Vagina (tissue), 2 donors: ENCODE measurements around the gene NUDT1. TPM values are rescaled to one million over a fixed set of nuclear protein-coding genes. Genes with fewer than 3 reads are reported as not detected.

Source experiments
- DNase-seq, 2 donors: peaks; one replicate each; pipeline ENCODE4 v3.0.0-alpha.2; 2017; ENCODE audit errors: extremely low spot score in 2 of 2
- H3K27ac ChIP-seq: fragments of 200-600 bp; sonication (generic); one replicate; pipeline ENCODE4 v1.5.1; 2019
- H3K27me3 ChIP-seq: fragments of 200-600 bp; sonication (generic); one replicate; pipeline ENCODE4 v1.5.1; 2019
- H3K36me3 ChIP-seq, 2 donors: fragments of 200-600 bp; sonication (generic); one replicate each; pipeline ENCODE4 v1.5.1; 2017 to 2019
- H3K4me1 ChIP-seq: fragments of 200-600 bp; sonication (generic); one replicate; pipeline ENCODE4 v1.5.1; 2019
- H3K4me3 ChIP-seq, 2 donors: fragments of 200-600 bp; sonication (generic); 1 replicate in 1 of 2; 2 replicates in 1 of 2; pipeline ENCODE4 v1.5.1; 2016 to 2019
- H3K9me3 ChIP-seq: fragments of 200-600 bp; sonication (generic); one replicate; pipeline ENCODE4 v1.5.1; 2019
- CTCF ChIP-seq, 3 experiments: fragments of 450-650 bp in 2 of 3; fragments of 200-600 bp in 1 of 3; sonication (generic) in 1 of 3; IDR thresholded peaks; one replicate each; pipeline ENCODE4 v1.5.1; 2017 to 2019; ENCODE audit warnings: antibody characterized with exemption in 3 of 3, mild to moderate bottlenecking in 2 of 3, moderate library complexity in 2 of 3
- POLR2A ChIP-seq, 2 donors: fragments of 450-650 bp; IDR thresholded peaks; one replicate each; pipeline ENCODE4 v1.6.1; 2017; ENCODE audit warnings: antibody characterized with exemption in 2 of 2, mild to moderate bottlenecking in 2 of 2, moderate library complexity in 2 of 2
- POLR2AphosphoS5 ChIP-seq, 2 donors: sonication (generic); formaldehyde crosslinking; IDR thresholded peaks; one replicate each; pipeline ENCODE4 v1.9.0; 2017; ENCODE audit warnings: antibody characterized with exemption in 2 of 2, mild to moderate bottlenecking in 2 of 2, low read depth in 1 of 2; ENCODE audit not compliant: insufficient read depth in 1 of 2
- intact Hi-C: fragments of 100-400 bp; cut with DNase I; formaldehyde crosslinking; loops from one replicate; pipeline ENCODE4 v1.15.1; 2023
- total RNA-seq: library from RNA; depleted of rRNA; stranded (reverse); fragments of >200 nt; gene quantifications from one replicate; pipeline ENCODE4 v1.2.3, GENCODE V29; 2016

NUDT1 gene
- total RNA-seq, 1 donor from 2014 or later, result 19.4 TPM

GRCh38 chr7:2196381-2197378 is 45.3 kb upstream of the NUDT1 start:
- Histone ChIP-seq H3K27me3 (no peaks in the 10 kb centered on the region), H3K27ac (no peak overlapping the region), H3K4me1 (no peaks in the 10 kb centered on the region), H3K4me3 (no peak overlapping the region), H3K9me3 (no peaks in the 10 kb centered on the region), H3K36me3 (peaks cover 0 to 14% of the 10 kb centered on the region in 2 donors)
- TF ChIP-seq POLR2A (IDR thresholded peaks at IDR 0.05) (no peak), CTCF (IDR thresholded peaks at IDR 0.05) (no peak), POLR2AphosphoS5 (IDR thresholded peaks at IDR 0.05; ENCODE audit: insufficient read depth in 1 of 2, low read depth in 1 of 2) (no peak)
- intact Hi-C loops, result no loop called here
- DNase-seq, result no peak

DNA sequence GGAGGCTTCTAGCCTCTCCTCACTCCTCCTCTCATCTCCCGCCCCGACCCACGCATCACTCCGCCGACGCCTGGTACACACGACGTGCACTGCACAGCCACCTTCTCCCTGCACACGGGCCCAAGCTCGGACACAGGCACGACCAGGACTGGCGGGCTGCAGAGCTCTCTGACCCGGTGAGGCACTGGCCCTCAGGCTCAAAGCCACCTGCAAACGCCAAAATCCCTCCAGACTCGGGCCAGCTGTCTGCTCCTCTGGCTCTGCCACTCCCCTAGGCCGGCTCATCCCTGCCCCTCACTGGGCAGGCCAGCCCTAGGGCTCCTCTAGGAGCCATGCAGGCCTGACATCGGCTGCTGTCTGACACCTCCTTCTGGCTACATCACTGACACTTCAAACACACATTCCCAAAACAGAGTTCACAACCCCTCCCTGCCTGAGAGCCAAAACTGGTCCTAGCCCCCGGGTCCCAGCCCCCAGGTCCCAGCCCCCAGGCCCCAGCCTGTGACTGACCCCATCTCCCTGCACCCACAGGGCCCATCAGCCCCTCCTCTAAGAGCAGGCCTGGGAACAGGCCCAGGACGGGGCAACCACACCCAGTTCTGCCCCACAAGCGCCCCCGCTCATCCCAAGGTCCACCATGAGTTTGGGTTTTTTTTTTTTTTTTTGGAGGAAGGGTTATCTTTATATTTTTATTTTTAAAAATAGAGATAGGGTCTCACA is 44.4 kb upstream of the NUDT1 start:
- H3K27me3 ChIP-seq, result no peaks in the 10 kb centered on the region
- H3K4me3 ChIP-seq, result no peak overlapping the region
- no peaks in the 10 kb centered on the region for H3K9me3 ChIP-seq
- H3K27ac ChIP-seq, result no peak overlapping the region
- H3K36me3 ChIP-seq, result peaks cover 0 to 14% of the 10 kb centered on the region in 2 donors
- no peak for DNase-seq
- no peaks in the 10 kb centered on the region for H3K4me1 ChIP-seq
- intact Hi-C loops, result no loop called here
- no peak for TF ChIP-seq POLR2A (IDR thresholded peaks at IDR 0.05)
- TF ChIP-seq CTCF (IDR thresholded peaks at IDR 0.05), result no peak
- TF ChIP-seq POLR2AphosphoS5 (IDR thresholded peaks at IDR 0.05; ENCODE audit: insufficient read depth in 1 of 2, low read depth in 1 of 2), result no peak

GRCh38 chr7:2198206-2198605 is 43.8 kb upstream of the NUDT1 start:
- no peaks in the 10 kb centered on the region for H3K4me1 ChIP-seq
- H3K9me3 ChIP-seq, result no peaks in the 10 kb centered on the region
- intact Hi-C loops, result no loop called here
- H3K27ac ChIP-seq, result no peak overlapping the region
- H3K36me3 ChIP-seq, result peaks cover 0 to 14% of the 10 kb centered on the region in 2 donors
- no peaks in the 10 kb centered on the region for H3K27me3 ChIP-seq
- no peak for DNase-seq
- TF ChIP-seq CTCF (IDR thresholded peaks at IDR 0.05) (no peak), POLR2AphosphoS5 (IDR thresholded peaks at IDR 0.05; ENCODE audit: insufficient read depth in 1 of 2, low read depth in 1 of 2) (no peak), POLR2A (IDR thresholded peaks at IDR 0.05) (no peak)
- H3K4me3 ChIP-seq, result no peak overlapping the region

DNA sequence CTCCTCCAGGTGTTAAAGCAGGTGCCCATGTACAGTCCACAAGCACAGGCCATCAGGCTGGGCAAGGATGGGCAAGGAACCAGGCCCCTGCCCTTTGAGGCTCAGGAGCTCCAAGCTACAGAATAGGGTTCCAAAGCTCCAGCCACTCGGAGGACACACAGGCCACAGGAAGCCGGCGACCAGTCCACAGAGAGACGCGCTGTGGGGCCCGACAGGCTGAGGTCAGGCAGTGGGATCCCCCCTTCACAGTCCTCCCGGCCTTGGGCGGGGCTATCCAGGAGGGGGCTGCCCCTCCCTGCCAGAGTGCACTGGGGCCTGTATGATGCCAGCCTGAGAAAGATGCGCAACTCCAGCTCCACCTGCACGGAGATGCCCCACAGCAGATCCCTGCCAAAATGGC is 43.3 kb upstream of the NUDT1 start:
- H3K9me3 ChIP-seq, result no peaks in the 10 kb centered on the region
- H3K27me3 ChIP-seq, result no peaks in the 10 kb centered on the region
- TF ChIP-seq POLR2AphosphoS5 (IDR thresholded peaks at IDR 0.05; ENCODE audit: insufficient read depth in 1 of 2, low read depth in 1 of 2), result no peak
- no peak for TF ChIP-seq POLR2A (IDR thresholded peaks at IDR 0.05)
- TF ChIP-seq CTCF (IDR thresholded peaks at IDR 0.05), result no peak
- H3K27ac ChIP-seq, result no peak overlapping the region
- intact Hi-C loops, result no loop called here
- no peak for DNase-seq
- no peaks in the 10 kb centered on the region for H3K4me1 ChIP-seq
- peaks cover 0 to 14% of the 10 kb centered on the region in 2 donors for H3K36me3 ChIP-seq
- no peak overlapping the region for H3K4me3 ChIP-seq
